ENCODE measurements around the gene APBB1. TPM values are rescaled to one million over a fixed set of nuclear protein-coding genes. Genes with fewer than 3 reads are reported as not detected.
"Not testable (repeated sequence)": the region's sequence is repeated elsewhere in the genome, so short reads cannot be mapped to it uniquely, and the experiment has no call there.

APBB1 gene
- total RNA-seq, 6 donors from 2014 or later = 30.4 to 66.8 (median 40.0) TPM

- WGBS, 2 donors = 84 to 93% methylated on average over 14 to 16 of the region's 16 CpGs
- peaks cover 3 to 43% (median 9%) of the 10 kb centered on the region in 4 donors for H3K36me3 ChIP-seq
- H3K4me3 ChIP-seq = no peak overlapping the region
- ATAC-seq (ENCODE audit: low FRiP score in 2 of 2) = no peak
- TF ChIP-seq POLR2A (IDR thresholded peaks at IDR 0.05) = no peak
- TF ChIP-seq POLR2AphosphoS5 (IDR thresholded peaks at IDR 0.05) = no peak
- no peak for TF ChIP-seq EP300 (IDR thresholded peaks at IDR 0.05)
- no peak for TF ChIP-seq CTCF (IDR thresholded peaks at IDR 0.05)
- H3K27ac ChIP-seq = peak overlapping the region in 1 of 4 donors; percentile 53
- H3K4me1 ChIP-seq = peaks cover 14 to 23% (median 15%) of the 10 kb centered on the region in 4 donors
- H3K27me3 ChIP-seq = no peaks in the 10 kb centered on the region
- DNase-seq = no peak
- no peaks in the 10 kb centered on the region for H3K9me3 ChIP-seq
Measured at GRCh38 chr11:6395470-6396060, 23.3 kb downstream of the APBB1 start.

DNA sequence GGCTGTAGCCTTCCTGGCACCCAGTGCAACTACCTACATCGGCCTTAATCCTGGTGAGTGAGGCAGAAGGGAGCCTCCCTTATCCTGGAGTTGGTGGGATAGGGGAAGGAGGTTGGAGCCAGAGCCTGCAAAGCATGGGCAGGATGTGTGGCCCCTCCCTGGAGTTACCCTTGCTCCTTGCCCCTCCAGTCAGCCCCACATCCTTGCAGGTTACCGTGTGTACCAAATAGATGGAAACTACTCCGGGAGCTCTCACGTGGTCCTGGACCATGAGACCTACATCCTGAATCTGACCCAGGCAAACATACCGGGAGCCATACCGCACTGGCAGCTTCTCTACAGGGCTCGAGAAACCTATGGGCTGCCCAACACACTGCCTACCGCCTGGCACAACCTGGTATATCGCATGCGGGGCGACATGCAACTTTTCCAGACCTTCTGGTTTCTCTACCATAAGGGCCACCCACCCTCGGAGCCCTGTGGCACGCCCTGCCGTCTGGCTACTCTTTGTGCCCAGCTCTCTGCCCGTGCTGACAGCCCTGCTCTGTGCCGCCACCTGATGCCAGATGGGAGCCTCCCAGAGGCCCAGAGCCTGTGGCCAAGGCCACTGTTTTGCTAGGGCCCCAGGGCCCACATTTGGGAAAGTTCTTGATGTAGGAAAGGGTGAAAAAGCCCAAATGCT lies 24.8 kb downstream of the APBB1 start:
- DNase-seq (peak in 1 of 2 donors; percentile 52), ATAC-seq (ENCODE audit: low FRiP score in 2 of 2) (no peak)
- no peak overlapping the region for H3K27ac ChIP-seq
- H3K27me3 ChIP-seq = no peaks in the 10 kb centered on the region
- no peak for TF ChIP-seq POLR2A (IDR thresholded peaks at IDR 0.05)
- no peak for TF ChIP-seq POLR2AphosphoS5 (IDR thresholded peaks at IDR 0.05)
- no peak for TF ChIP-seq CTCF (IDR thresholded peaks at IDR 0.05)
- TF ChIP-seq EP300 (IDR thresholded peaks at IDR 0.05) = no peak
- H3K4me1 ChIP-seq = peaks cover 20 to 31% (median 21%) of the 10 kb centered on the region in 4 donors
- no peaks in the 10 kb centered on the region for H3K9me3 ChIP-seq
- H3K4me3 ChIP-seq = no peak overlapping the region
- peaks cover 3 to 39% (median 9%) of the 10 kb centered on the region in 4 donors for H3K36me3 ChIP-seq
- 95 to 98% methylated on average over 7 to 16 of the region's 16 CpGs for WGBS, 2 donors

GRCh38 chr11:6392251-6392650 lies 26.6 kb downstream of the APBB1 start:
- H3K4me3 ChIP-seq; ATAC-seq (ENCODE audit: low FRiP score in 2 of 2); H3K27me3 ChIP-seq; DNase-seq; H3K27ac ChIP-seq; H3K9me3 ChIP-seq: not testable (repeated sequence)
- Histone ChIP-seq H3K4me1 (peaks cover 30 to 49% (median 34%) of the 10 kb centered on the region in 4 donors), H3K36me3 (peaks cover 3 to 35% (median 9%) of the 10 kb centered on the region in 4 donors)
- 93 to 96% methylated on average over 4 of the region's 4 CpGs for WGBS, 2 donors

GRCh38 chr11:6391537-6392134 lies 27.3 kb downstream of the APBB1 start:
- peaks cover 29 to 49% (median 33%) of the 10 kb centered on the region in 4 donors for H3K4me1 ChIP-seq

More at GRCh38 chr11:6391537-6392134, 27.3 kb downstream of the APBB1 start:
- H3K36me3 ChIP-seq = peaks cover 3 to 35% (median 9%) of the 10 kb centered on the region in 4 donors
- TF ChIP-seq CTCF (IDR thresholded peaks at IDR 0.05) (no peak), POLR2AphosphoS5 (IDR thresholded peaks at IDR 0.05) (no peak), POLR2A (IDR thresholded peaks at IDR 0.05) (no peak), EP300 (IDR thresholded peaks at IDR 0.05) (no peak)
- H3K27me3 ChIP-seq = no peaks in the 10 kb centered on the region
- H3K27ac ChIP-seq = peak overlapping the region; percentile 88 to 96 (median 92)
- DNase-seq (peak in 1 of 2 donors; percentile 81), ATAC-seq (ENCODE audit: low FRiP score in 2 of 2) (no peak)
- H3K4me3 ChIP-seq = peak overlapping the region in 3 of 4 donors; percentile 68 to 88 (median 83)
- WGBS, 2 donors = 94 to 97% methylated on average over 6 to 12 of the region's 18 CpGs
- H3K9me3 ChIP-seq = no peaks in the 10 kb centered on the region
